Motor neuron (in vitro differentiated cells): Measurements from ENCODE around the gene PIM3. TPM values are rescaled to one million over a fixed set of nuclear protein-coding genes. Genes with fewer than 3 reads are reported as not detected.

Source experiments
- ATAC-seq, 8 experiments: fragments of 200-7000 bp; cut with Tn5 transposase; replicated peaks in 6 of 8; 2 replicates each; pipeline ENCODE4 v1.8.0; 2021; ENCODE audit warnings: mild to moderate bottlenecking in 8 of 8, moderate library complexity in 8 of 8
- H3K27ac ChIP-seq, 2 donors: fragments of 250-450 bp; sonication (Bioruptor Pico); 2 replicates each; pipeline ENCODE4 v1.9.0; 2021; ENCODE audit warnings: antibody characterized with exemption in 2 of 2, mild to moderate bottlenecking in 2 of 2, moderate library complexity in 1 of 2
- H3K4me1 ChIP-seq, 2 donors: fragments of 250-450 bp; sonication (Bioruptor Pico); replicated peaks in 1 of 2; 2 replicates each; pipeline ENCODE4 v1.6.1; 2021; ENCODE audit warnings: antibody characterized with exemption in 2 of 2, mild to moderate bottlenecking in 2 of 2, moderate library complexity in 1 of 2
- H3K4me3 ChIP-seq, 5 donors: fragments of 250-450 bp; sonication (Bioruptor Pico); 2 replicates each; pipeline ENCODE4 v1.9.0; 2021; ENCODE audit warnings: antibody characterized with exemption in 5 of 5, mild to moderate bottlenecking in 5 of 5, moderate library complexity in 4 of 5
- WGBS, 10 experiments: fragments of 450-650 bp; shearing (Covaris generic); methylation state at CpG; one replicate each; pipeline ENCODE4 v1.0.0; 2022; 5-methylcytosine and 5-hydroxymethylcytosine counted together
- in situ Hi-C, 9 experiments: fragments of 400-800 bp; cut with MboI; loops; one replicate each; pipeline ENCODE4 v1.15.0; 2021; ENCODE audit warnings: low sequenced_read_pairs in 9 of 9, low pct_unique_long_range_greater_than_20kb in 2 of 9; ENCODE audit not compliant: unreplicated experiment in 9 of 9
- total RNA-seq, 8 experiments: library from RNA; unstranded; fragments of 300-600 nt; gene quantifications; 2 replicates each; pipeline versions ENCODE4 v1.2.3 to v1.2.4, GENCODE V29; 2022

Gene PIM3
- 10 to 100 TPM; 10.1 to 40.6 (median 22.4) TPM for total RNA-seq

DNA sequence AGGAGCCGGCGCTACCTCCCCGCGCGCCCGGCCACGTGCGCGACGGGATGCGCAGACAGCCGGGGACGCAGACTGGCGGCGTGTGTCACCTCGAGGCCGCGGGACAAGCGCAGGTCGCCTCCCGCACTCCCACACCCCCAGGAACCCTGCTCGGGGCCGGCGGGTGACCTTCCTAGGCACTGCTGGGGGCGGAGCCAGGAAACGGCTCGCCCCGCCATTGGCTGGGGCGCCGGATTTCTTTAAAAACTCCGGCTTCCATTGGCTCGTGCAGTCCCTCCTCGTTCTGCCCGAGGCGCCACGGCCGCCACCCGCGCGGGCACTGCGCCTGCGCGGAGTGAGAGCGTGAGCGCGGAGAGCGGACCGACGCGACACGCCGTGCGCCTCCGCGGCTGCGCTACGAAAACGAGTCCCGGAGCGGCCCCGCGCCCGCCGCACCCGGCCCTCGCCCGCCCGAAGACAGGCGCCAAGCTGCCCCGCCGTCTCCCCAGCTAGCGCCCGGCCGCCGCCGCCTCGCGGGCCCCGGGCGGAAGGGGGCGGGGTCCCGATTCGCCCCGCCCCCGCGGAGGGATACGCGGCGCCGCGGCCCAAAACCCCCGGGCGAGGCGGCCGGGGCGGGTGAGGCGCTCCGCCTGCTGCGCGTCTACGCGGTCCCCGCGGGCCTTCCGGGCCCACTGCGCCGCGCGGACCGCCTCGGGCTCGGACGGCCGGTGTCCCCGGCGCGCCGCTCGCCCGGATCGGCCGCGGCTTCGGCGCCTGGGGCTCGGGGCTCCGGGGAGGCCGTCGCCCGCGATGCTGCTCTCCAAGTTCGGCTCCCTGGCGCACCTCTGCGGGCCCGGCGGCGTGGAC lies at the start of gene PIM3:
PIM3 (plus strand) TSS at position 614 of the 846 bp plus-strand sequence; CDS start at position 790, 176 bp downstream.
- peak; percentile 64 to 83 (median 78) for ATAC-seq
- in situ Hi-C loops, result no loop called here
- H3K4me3 ChIP-seq, result peak within 1 kb of the TSS; percentile 56 to 83 (median 72)
- no CpG with 5 or more reads among the region's 137 CpGs for WGBS, 10 experiments
- H3K4me1 ChIP-seq, result peaks cover 22% of the 10 kb centered on the region in 2 donors
- peak within 1 kb of the TSS; percentile 98 to 99 for H3K27ac ChIP-seq

DNA sequence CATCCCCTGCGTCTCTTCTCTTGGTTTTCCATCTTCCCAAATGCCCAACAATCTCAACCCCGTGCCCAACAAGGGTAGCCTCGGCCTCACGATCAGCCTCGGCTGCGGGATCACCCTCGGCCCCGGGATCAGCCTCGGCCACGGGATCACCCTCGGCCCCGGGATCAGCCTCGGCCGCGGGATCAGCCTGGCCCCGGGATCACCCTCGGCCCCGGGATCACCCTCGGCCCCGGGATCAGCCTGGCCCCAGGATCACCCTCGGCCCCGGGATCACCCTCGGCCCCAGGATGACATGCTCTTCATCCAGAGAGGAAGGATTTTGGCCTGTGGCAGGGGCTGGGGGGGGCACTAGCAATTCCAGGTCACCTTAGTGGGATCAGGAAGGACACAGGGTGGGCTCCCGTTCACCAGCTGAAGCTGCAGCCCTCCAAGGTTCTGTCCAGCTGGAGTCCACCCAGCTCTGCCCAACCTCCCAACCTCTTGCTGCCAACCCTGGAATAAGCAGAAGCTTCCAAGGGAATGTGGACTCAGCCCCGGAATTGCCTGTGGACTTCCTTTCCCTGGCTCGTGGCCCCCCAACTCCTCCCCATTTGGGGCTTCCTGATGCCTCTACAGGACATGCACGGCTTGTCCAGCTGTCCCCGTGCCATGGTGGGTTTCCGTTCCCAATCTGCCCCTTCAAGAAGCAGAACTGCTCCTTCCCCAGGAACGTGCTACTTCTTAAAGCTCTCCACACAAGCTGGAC lies 48.5 kb upstream of the PIM3 start:
- 65 to 100% (median 92%) methylated on average over 2 to 6 of the region's 30 CpGs; no CpG with 5 or more reads in 5 of the 10 experiments for WGBS, 10 experiments
- no peak overlapping the region for H3K27ac ChIP-seq
- in situ Hi-C loops, result loop anchor here in 1 of 9 experiments (25.0 kb wide), 1 partner anchor 125 kb away; no protein-coding TSS in a partner anchor
- H3K4me1 ChIP-seq, result peaks cover under 1 to 2% of the 10 kb centered on the region in 2 donors
- no peak for ATAC-seq
- no peak overlapping the region for H3K4me3 ChIP-seq

DNA sequence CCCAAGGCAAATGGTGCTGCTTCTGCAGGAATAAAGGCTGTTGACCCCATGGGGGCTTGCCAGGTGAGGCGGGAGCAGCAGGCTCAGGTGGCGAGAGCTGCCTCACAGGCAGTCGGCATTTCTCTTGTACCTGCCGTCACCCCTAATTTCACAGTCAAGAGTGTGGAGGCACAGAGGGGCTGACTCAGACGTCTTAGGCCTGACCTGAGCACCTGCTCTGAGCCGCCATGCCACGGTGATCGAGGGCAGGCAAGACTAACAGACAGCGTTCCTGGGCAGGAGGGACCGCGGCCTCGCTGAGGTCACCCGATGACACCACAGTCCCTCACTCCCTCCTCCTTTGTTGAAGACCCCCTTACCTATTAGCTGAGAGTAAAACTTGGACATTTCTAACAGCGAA lies 47.5 kb upstream of the PIM3 start:
- Histone ChIP-seq H3K4me3 (no peak overlapping the region), H3K27ac (no peak overlapping the region), H3K4me1 (peaks cover 6% of the 10 kb centered on the region in 2 donors)
- in situ Hi-C loops, result loop anchor here in 1 of 9 experiments (25.0 kb wide), 1 partner anchor 126 kb away; no protein-coding TSS in a partner anchor
- WGBS, 10 experiments, result 67 to 100% (median 92%) methylated on average over 1 to 9 of the region's 14 CpGs; no CpG with 5 or more reads in 3 of the 10 experiments
- no peak for ATAC-seq

DNA sequence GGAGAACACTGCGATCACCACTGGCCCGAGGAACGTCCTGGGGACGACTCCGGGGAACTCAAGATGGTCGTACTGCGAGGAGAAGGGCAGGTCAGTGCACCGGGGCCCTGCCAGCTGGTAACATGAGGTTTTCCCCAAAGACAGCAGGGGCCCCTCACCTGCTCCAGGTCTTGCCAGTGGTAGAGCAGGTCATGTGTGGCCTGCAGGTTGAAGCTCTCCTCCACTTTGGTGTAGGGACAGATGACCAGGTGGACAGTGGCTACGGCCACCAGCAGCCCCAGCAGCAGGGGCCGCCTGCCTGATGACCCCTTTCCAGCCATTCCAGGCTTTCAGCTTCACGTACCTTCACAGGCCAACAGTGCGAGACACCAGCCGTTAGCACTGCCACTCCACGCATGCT lies 47.1 kb upstream of the PIM3 start:
- Histone ChIP-seq H3K4me3 (no peak overlapping the region), H3K4me1 (peaks cover 6% of the 10 kb centered on the region in 2 donors), H3K27ac (no peak overlapping the region)
- 40 to 100% (median 95%) methylated on average over 1 to 6 of the region's 14 CpGs; no CpG with 5 or more reads in 4 of the 10 experiments for WGBS, 10 experiments
- in situ Hi-C loops, result loop anchor here in 1 of 9 experiments (25.0 kb wide), 1 partner anchor 126 kb away; no protein-coding TSS in a partner anchor
- no peak for ATAC-seq

DNA sequence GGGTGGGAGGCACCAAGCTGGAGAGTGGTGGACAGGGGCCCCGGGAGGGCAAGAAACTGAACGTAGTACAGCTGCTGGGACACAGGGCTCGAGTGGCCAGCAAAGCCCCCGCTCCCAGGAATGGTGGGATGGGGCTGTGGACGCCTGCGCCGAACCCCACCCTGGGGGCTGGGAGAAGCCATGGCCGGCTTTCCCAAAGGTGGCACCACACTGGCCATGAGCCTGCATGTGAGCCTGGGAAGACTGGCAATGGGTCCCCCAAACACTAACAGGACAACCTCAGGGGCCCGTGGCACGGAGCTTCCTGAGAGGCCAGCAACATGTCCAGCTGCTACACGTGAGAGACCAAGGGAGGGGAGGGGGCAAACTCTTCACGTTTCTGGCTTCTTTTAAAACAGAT lies 46.3 kb upstream of the PIM3 start:
- 0 to 100% (median 87%) methylated on average over 1 to 4 of the region's 12 CpGs; no CpG with 5 or more reads in 4 of the 10 experiments for WGBS, 10 experiments
- Histone ChIP-seq H3K4me1 (peaks cover 8 to 9% of the 10 kb centered on the region in 2 donors), H3K4me3 (no peak overlapping the region), H3K27ac (no peak overlapping the region)
- in situ Hi-C loops, result loop anchor here in 1 of 9 experiments (25.0 kb wide), 1 partner anchor 127 kb away; no protein-coding TSS in a partner anchor
- no peak for ATAC-seq

DNA sequence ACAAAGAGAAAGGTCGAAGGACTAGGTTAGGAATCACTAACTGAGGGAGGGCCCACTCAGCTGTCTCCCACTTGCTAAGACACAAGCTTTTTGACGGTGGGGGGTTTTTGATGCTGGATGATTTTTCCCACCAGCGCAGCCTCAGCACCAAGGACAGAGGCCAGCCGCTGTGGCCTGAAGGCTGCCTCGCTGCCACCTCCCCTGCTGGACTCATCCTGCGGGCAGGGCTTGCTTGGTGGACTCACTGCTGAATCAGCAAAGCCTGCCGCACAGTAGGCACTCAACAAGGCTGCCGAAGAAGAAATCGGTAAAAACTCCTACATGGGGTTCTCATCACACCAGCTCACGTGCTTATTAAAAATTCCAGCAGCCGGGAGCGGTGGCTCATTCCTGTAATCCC lies 45.0 kb upstream of the PIM3 start:
- H3K4me1 ChIP-seq, result peaks cover 10 to 12% of the 10 kb centered on the region in 2 donors
- WGBS, 10 experiments, result 63 to 100% (median 94%) methylated on average over 1 to 9 of the region's 12 CpGs; no CpG with 5 or more reads in 1 of the 10 experiments
- ATAC-seq, result no peak
- H3K27ac ChIP-seq, result no peak overlapping the region
- in situ Hi-C loops, result loop anchor here in 1 of 9 experiments (25.0 kb wide), 1 partner anchor 128 kb away; no protein-coding TSS in a partner anchor
- H3K4me3 ChIP-seq, result no peak overlapping the region

DNA sequence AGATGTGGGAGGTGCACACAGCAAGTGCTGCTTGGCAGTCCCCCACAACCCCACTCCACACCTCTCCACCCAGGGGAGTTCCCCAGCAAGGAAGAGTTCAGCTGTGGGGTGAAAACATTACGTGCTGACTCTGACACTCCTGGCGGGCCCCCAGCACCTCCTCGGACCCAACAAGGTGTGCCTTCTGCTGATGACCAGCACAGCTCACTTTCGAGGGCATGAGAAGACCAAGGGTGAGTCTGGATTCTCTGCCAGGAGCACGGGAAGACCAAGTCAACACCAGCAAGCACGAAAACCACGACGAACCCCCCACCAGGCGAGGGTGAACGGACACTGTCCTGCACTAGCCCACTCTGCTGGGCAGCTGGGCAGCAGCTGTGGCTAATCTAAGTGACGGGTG lies 43.7 kb upstream of the PIM3 start:
- H3K4me3 ChIP-seq, result no peak overlapping the region
- H3K4me1 ChIP-seq, result peaks cover 10 to 12% of the 10 kb centered on the region in 2 donors
- WGBS, 10 experiments, result 80 to 100% (median 100%) methylated on average over 1 to 3 of the region's 11 CpGs; no CpG with 5 or more reads in 6 of the 10 experiments
- no peak overlapping the region for H3K27ac ChIP-seq
- in situ Hi-C loops, result loop anchor here in 1 of 9 experiments (25.0 kb wide), 1 partner anchor 130 kb away; no protein-coding TSS in a partner anchor
- no peak for ATAC-seq

DNA sequence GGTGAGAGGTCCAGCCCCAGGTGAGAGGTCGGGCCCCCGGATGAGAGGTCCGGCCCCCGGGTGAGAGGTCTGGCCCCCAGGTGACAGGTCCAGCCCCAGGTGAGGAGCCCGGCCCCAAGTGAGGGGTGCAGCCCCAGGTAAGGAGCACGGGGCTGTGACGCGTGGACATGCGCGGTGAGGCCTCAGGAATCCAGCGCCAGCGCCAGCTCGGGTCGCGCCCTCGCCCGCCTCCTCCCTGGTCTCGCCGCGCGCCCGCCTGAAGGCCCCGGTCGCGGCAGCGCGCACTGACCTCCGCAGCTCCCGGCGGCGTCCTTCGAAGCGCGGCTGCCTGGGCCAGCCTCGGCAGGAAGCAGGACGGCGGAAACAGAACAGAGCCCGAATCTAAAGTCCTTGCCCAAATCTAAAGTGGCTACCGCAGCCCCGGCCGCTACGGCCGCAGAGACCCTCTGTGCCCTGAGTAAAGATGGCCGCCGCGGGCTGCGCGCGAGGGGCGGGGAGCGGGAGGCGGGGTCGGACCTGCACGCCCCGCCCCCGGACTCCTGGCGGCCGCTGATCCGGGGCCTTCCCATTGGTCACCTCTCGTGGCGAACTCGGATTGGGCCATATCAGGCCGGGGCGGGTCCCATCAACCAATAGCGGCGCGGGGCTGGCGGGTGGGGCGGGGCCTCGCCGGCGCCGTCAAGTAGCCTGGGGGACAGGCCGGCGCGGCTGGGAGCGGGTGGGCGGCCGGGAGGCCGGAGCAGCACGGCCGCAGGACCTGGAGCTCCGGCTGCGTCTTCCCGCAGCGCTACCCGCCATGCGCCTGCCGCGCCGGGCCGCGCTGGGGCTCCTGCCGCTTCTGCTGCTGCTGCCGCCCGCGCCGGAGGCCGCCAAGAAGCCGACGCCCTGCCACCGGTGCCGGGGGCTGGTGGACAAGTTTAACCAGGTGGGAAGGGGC lies 42.3 kb upstream of the PIM3 start, which contains the start of the genes ALG12 and CRELD2:
ALG12 (minus strand) TSS at position 465 of the 937 bp plus-strand sequence. CDS start 4,673 bp downstream, outside the sequence.
CRELD2 (plus strand) TSS at position 661 of the 937 bp plus-strand sequence; CDS start at position 797, 136 bp downstream.
- WGBS, 10 experiments, result no CpG with 5 or more reads among the region's 103 CpGs
- in situ Hi-C loops, result loop anchor here in 1 of 9 experiments (25.0 kb wide), 1 partner anchor 131 kb away; no protein-coding TSS in a partner anchor
- peak within 1 kb of the TSS; percentile 95 to 96 for H3K27ac ChIP-seq
- H3K4me3 ChIP-seq, result peak within 1 kb of the TSS; percentile 66 to 80 (median 76)
- H3K4me1 ChIP-seq, result peaks cover 10 to 12% of the 10 kb centered on the region in 2 donors
- ATAC-seq, result peak; percentile 93 to 97 (median 94)

DNA sequence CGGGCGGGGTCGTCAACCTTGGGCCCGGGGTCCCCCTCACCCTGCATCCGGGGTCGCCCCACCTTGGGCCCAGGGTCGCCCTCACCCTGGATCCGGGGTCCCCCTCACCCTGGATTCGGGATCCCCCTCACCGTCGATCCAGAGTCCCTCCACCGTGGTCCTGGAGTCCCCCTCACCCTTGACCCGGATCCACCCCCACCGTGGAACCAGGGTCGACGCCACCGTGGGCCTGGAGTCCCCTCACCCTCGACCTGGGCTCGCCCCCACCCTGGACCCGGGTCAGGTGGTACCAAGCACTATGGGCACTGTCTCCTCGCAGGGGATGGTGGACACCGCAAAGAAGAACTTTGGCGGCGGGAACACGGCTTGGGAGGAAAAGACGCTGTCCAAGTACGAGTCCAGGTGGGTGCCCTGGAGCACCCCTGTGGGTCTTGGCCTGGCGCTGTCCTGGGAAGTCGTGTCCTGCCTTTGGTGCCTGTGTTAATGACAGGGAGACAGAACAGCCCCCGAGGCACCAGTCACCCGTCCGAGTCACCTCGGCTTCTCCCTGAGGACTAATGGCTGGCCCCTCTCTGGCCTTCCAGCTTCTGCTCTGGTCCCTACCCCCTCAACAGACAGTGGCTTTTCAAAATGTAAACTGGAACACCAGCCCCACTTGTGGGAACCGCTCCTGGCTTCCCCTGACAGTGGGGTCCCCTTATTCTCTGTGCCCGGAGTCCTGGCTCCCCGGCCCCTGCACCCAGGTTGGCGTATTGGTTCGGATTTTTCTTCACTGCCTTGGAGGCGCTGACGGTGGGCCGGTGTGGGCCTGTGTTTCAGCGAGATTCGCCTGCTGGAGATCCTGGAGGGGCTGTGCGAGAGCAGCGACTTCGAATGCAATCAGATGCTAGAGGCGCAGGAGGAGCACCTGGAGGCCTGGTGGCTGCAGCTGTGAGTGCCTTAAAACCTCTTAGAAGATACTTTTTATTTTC lies 41.4 kb upstream of the PIM3 start:
- Histone ChIP-seq H3K4me1 (peaks cover 10 to 12% of the 10 kb centered on the region in 2 donors), H3K27ac (peak overlapping the region in 1 of 2 donors; percentile 59), H3K4me3 (peak overlapping the region; percentile 66 to 80 (median 76))
- peak in 1 of 8 experiments; percentile 1 for ATAC-seq
- WGBS, 10 experiments, result 33 to 100% (median 91%) methylated on average over 1 to 12 of the region's 47 CpGs; no CpG with 5 or more reads in 2 of the 10 experiments
- in situ Hi-C loops, result loop anchor here in 1 of 9 experiments (25.0 kb wide), 1 partner anchor 132 kb away; no protein-coding TSS in a partner anchor

DNA sequence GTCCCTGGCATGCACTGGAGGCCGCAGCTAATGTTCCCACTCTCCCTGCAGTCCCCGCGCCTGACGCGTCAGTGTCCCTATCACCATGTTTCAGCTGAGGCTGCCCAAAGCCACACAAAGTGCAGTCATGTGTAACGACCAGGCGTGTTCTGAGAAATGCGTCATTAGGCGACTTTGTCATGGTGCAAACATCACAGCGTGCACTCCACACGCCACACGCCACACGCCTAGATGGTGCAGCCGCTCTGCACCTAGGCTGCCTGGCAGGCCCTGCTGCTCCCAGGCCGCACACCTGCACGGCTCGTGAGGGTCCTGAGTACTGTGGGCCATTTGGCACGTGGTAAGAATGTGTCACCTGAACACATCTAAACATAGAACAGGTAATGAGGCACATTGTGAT lies 39.7 kb upstream of the PIM3 start:
- in situ Hi-C loops, result loop anchor here in 3 of 9 experiments (10.0 to 25.0 kb wide), 3 partner anchors 104 to 134 kb away; no protein-coding TSS in a partner anchor
- H3K4me1 ChIP-seq, result peaks cover 10 to 12% of the 10 kb centered on the region in 2 donors

More for the DNA sequence above, 39.7 kb upstream of the PIM3 start:
- no peak overlapping the region for H3K4me3 ChIP-seq
- H3K27ac ChIP-seq, result no peak overlapping the region
- 84 to 100% (median 92%) methylated on average over 3 to 9 of the region's 18 CpGs; no CpG with 5 or more reads in 6 of the 10 experiments for WGBS, 10 experiments
- ATAC-seq, result no peak
